Body of pancreas (tissue), 4 donors: ENCODE data around the gene ABCD1. TPM values are rescaled to one million over a fixed set of nuclear protein-coding genes. Genes with fewer than 3 reads are reported as not detected.

Experiments used
- ATAC-seq: fragments of 150-250 bp; one replicate; pipeline ENCODE4 v1.9.1; 2016
- DNase-seq, 4 donors: peaks; one replicate each; pipeline ENCODE4 v3.0.0-alpha.2; 2019
- H3K27ac ChIP-seq, 4 donors: fragments of 200-600 bp; sonication (generic); 1 replicate in 3 of 4; 2 replicates in 1 of 4; pipeline versions ENCODE4 v1.5.1 to v1.6.1; 2016 to 2019; ENCODE audit warnings: mild to moderate bottlenecking in 1 of 4, mixed read lengths in 1 of 4, moderate library complexity in 1 of 4
- H3K27me3 ChIP-seq, 2 donors: fragments of 200-600 bp; sonication (generic); one replicate each; pipeline ENCODE4 v1.6.0; 2016; ENCODE audit warnings: mild to moderate bottlenecking in 1 of 2
- H3K36me3 ChIP-seq, 2 donors: fragments of 200-600 bp; sonication (generic); replicated peaks in 1 of 2; 2 replicates each; pipeline ENCODE4 v1.5.1; 2016; ENCODE audit warnings: low read depth in 2 of 2; ENCODE audit not compliant: insufficient read depth in 1 of 2
- H3K4me1 ChIP-seq: fragments of 200-600 bp; sonication (generic); one replicate; pipeline ENCODE4 v1.6.0; 2016
- H3K4me3 ChIP-seq, 2 donors: fragments of 200-600 bp; sonication (generic); 1 replicate in 1 of 2; 2 replicates in 1 of 2; pipeline ENCODE4 v1.5.1; 2016 to 2019
- H3K9me3 ChIP-seq, 3 donors: fragments of 200-600 bp; sonication (generic); 1 replicate in 2 of 3; 2 replicates in 1 of 3; pipeline ENCODE4 v1.5.1; 2016
- CTCF ChIP-seq, 7 experiments: fragments of 450-650 bp in 4 of 7; fragments of 200-600 bp in 3 of 7; sonication (generic) in 3 of 7; IDR thresholded peaks; one replicate each; pipeline ENCODE4 v1.5.1; 2016 to 2019; ENCODE audit warnings: antibody characterized with exemption in 7 of 7
- POLR2A ChIP-seq, 3 donors: fragments of 450-650 bp; IDR thresholded peaks; one replicate each; pipeline ENCODE4 v1.6.1; 2016; ENCODE audit warnings: antibody characterized with exemption in 3 of 3, mild to moderate bottlenecking in 2 of 3
- WGBS, 2 donors: methylation state at CpG; one replicate each; pipeline ENCODE4 v1.1.5; 2017; 5-methylcytosine and 5-hydroxymethylcytosine counted together
- intact Hi-C: fragments of 100-400 bp; cut with DNase I; formaldehyde crosslinking; loops from one replicate; pipeline ENCODE4 v1.15.1; 2023
- total RNA-seq, 2 donors: library from RNA; depleted of rRNA; stranded (reverse); fragments of >200 nt; gene quantifications; one replicate each; pipeline ENCODE4 v1.1.0, GENCODE V29; 2016

The ABCD1 gene
- total RNA-seq, 2 donors from 2014 or later, result 11.2 to 31.6 TPM

DNA sequence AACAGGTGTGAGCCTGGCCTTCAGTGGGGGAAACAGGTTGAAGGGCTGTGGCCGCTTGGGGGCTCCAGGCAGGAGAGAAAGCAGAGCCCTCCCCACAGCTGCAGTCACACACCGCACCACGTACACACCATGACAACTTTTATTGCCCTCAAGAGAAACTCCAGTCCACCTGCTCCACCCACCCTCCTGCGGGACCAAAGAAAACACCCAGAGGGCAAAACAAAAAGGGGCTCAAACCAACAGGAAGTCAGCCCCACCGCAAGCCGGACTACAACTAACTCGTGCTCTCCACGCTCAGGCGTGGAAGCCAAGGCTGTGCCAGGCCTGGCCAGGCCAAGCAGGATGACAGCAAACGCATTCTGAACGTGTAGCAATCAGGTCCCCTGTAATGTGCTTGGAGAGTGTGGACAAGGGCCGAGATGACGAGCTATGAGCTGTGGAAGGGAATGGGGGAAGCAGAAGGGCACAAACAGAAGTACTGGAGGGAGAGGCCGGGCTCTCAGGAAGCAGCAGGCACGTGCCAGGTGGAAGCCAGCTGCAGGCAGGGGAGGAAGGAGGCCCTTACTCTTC lies 24.2 kb upstream of the ABCD1 start:
- ATAC-seq (no peak), DNase-seq (no peak)
- H3K4me1 ChIP-seq, result peaks cover 9% of the 10 kb centered on the region
- intact Hi-C loops, result no loop called here
- H3K27me3 ChIP-seq, result no peaks in the 10 kb centered on the region
- TF ChIP-seq POLR2A (IDR thresholded peaks at IDR 0.05) (no peak), CTCF (IDR thresholded peaks at IDR 0.05) (no peak)
- H3K4me3 ChIP-seq, result no peak overlapping the region
- peak overlapping the region in 2 of 4 donors; percentile 4 to 47 for H3K27ac ChIP-seq
- 75 to 89% methylated on average over 9 to 14 of the region's 15 CpGs for WGBS, 2 donors
- no peaks in the 10 kb centered on the region for H3K36me3 ChIP-seq
- no peaks in the 10 kb centered on the region for H3K9me3 ChIP-seq

DNA sequence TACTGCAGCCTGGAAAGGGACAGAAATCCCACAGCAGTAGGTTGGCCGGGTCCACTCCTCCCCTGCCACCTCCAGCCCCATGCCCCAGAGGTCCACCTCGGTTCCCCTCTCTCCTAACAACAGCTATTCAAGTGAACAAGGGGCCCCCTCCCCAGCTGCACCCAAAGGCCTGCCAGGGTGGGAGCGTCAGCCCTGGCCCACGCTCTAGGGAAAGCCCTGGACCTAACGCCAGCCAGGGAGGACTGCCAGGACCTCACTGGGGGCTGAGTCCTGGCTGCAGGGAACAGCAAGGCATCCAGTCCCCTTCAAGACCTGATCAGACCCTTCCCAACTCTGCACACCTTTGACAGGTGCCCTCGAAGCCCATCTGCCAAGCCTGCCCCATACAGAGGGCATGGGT lies 23.7 kb upstream of the ABCD1 start:
- no peak for DNase-seq

GRCh38 chrX:153701706-153702105 lies 22.9 kb upstream of the ABCD1 start:
- Histone ChIP-seq H3K27ac (no peak overlapping the region), H3K27me3 (no peaks in the 10 kb centered on the region), H3K4me3 (no peak overlapping the region), H3K9me3 (no peaks in the 10 kb centered on the region), H3K4me1 (peaks cover 9% of the 10 kb centered on the region), H3K36me3 (no peaks in the 10 kb centered on the region)
- no peak for ATAC-seq
- intact Hi-C loops, result no loop called here
- DNase-seq, result no peak
- 94 to 96% methylated on average over 7 to 9 of the region's 12 CpGs for WGBS, 2 donors
- no peak for TF ChIP-seq POLR2A (IDR thresholded peaks at IDR 0.05)
- no peak for TF ChIP-seq CTCF (IDR thresholded peaks at IDR 0.05)

More for the DNA sequence above, 23.7 kb upstream of the ABCD1 start:
- Histone ChIP-seq H3K36me3 (no peaks in the 10 kb centered on the region), H3K4me1 (peaks cover 9% of the 10 kb centered on the region), H3K27me3 (no peaks in the 10 kb centered on the region), H3K9me3 (no peaks in the 10 kb centered on the region), H3K4me3 (no peak overlapping the region), H3K27ac (peak overlapping the region in 1 of 4 donors; percentile 4)
- no peak for ATAC-seq
- intact Hi-C loops, result no loop called here
- TF ChIP-seq CTCF (IDR thresholded peaks at IDR 0.05) (no peak), POLR2A (IDR thresholded peaks at IDR 0.05) (no peak)
- 100% methylated on average over 2 of the region's 6 CpGs; no CpG with 5 or more reads in 1 of the 2 donors for WGBS, 2 donors

DNA sequence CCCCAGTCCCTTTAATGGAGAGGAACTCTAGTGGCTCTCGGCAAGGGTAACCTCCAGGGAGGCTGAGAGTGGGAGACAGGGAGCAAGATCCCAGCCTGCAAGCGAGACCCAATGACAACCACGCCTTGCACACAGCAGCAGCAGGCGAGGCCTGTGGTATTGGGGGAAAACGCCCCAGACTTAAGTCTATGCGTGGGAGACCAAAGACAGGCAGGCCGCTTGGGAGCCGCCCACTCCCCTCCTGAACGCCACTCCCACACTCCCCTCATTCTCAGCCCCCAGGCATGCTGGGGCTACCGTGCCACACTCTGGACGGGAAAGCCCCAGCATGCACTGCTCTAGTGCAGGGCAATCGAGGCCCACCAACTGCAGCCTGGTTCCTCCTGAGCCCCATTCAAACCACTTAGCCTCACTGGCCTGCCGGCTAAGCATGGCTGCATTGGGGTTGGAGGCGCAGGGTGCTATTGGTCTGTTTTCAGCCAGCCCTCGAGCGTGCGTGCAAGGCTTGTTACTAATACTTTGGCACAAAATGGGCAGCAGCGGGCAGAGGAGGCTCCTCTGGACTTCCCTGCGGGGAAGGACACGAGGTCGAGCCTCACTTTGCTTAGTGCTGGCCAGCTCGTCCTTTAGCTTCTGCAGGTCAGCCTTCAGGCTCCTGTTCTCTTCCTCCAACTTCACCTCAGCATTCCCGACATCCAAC lies 22.2 kb upstream of the ABCD1 start:
- Histone ChIP-seq H3K36me3 (no peaks in the 10 kb centered on the region), H3K4me3 (no peak overlapping the region), H3K9me3 (no peaks in the 10 kb centered on the region), H3K27me3 (no peaks in the 10 kb centered on the region), H3K27ac (no peak overlapping the region), H3K4me1 (peaks cover 9% of the 10 kb centered on the region)
- TF ChIP-seq CTCF (IDR thresholded peaks at IDR 0.05), result no peak
- TF ChIP-seq POLR2A (IDR thresholded peaks at IDR 0.05), result no peak
- WGBS, 2 donors, result 43 to 76% methylated on average over 1 to 15 of the region's 23 CpGs
- intact Hi-C loops, result no loop called here
- DNase-seq (no peak), ATAC-seq (no peak)

DNA sequence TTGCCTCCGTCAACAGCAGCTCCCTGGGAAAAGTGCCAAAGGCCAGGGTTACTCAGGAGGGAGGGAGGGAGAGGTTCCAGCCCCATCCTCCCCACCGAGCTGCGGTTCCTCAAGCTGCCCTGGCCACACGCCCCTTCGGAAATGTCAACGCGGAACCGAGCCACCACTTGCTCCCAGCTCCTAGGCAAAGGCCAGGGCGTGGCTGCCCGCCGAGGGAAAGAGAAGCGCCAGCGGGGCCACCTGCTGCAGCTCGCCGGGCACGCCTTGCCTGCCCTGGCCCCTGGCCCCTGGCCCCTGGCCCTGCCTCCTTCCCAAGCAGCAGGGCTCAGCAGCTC lies 21.7 kb upstream of the ABCD1 start:
- peak; percentile 52 for ATAC-seq
- no peak overlapping the region for H3K27ac ChIP-seq
- 0 to 51% methylated on average over 1 to 4 of the region's 16 CpGs for WGBS, 2 donors

More for the DNA sequence above, 21.7 kb upstream of the ABCD1 start:
- H3K36me3 ChIP-seq, result no peaks in the 10 kb centered on the region
- intact Hi-C loops, result no loop called here
- H3K4me3 ChIP-seq, result no peak overlapping the region
- peak; percentile 66 to 81 (median 78) for DNase-seq
- no peaks in the 10 kb centered on the region for H3K9me3 ChIP-seq
- H3K4me1 ChIP-seq, result peaks cover 9% of the 10 kb centered on the region
- TF ChIP-seq POLR2A (IDR thresholded peaks at IDR 0.05) (no peak), CTCF (IDR thresholded peaks at IDR 0.05) (no peak)
- no peaks in the 10 kb centered on the region for H3K27me3 ChIP-seq
